HG03039 (cell line): ENCODE measurements around the gene MAFG.

ENCODE experiments used
- ATAC-seq: cut with Tn5 transposase; IDR thresholded peaks from one replicate; pipeline ENCODE4 v1.9.1; 2021; ENCODE audit warnings: mild to moderate bottlenecking, moderate library complexity; ENCODE audit not compliant: unreplicated experiment

The MAFG gene

DNA sequence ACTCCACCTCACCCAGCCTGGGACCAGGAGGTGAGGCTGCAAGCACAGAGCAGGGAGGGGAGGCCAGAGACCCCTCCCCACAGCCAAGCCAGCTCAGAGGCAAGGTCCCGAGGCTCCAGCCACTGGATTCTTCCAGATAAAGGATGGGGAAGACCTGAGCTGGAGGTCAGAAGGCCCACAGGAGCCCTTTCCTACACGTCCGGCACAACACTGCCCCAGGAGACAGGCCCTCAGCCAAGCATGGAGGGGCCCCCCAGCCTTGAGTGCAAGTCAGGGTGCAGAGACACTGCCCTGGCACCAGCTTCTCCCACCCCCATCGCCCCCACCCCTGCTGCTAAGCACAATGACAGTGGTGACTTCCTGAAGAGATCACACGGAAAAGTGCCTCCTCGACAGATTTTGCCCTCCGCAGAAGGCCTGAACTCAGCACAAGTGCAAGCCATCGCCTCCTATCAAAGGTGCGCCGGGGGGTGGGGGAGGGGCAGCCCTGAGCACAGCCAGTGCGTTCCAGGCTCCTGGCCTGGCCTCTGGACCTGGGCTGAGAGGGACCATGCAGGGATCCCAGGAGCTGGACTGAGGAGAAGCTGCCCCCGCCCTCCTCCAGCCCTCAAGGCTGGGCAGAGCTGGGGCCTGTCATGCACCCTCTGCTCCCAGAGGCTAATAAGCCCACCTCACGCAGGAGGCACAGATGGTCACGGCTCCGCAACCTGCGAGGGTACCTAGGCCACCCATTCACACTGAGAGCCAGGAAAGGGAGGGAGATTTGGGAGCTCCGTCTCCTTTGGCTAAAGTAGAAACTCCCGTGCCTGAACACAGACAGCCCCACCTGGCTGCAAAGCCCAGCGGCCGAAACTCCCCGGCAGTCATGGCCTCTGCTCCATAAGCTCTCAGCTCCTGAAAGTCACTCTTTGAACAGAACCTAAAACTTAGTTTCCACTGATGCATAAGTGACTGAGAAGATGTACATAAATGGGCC is 2.7 kb downstream of the MAFG start:
- ATAC-seq = no peak

DNA sequence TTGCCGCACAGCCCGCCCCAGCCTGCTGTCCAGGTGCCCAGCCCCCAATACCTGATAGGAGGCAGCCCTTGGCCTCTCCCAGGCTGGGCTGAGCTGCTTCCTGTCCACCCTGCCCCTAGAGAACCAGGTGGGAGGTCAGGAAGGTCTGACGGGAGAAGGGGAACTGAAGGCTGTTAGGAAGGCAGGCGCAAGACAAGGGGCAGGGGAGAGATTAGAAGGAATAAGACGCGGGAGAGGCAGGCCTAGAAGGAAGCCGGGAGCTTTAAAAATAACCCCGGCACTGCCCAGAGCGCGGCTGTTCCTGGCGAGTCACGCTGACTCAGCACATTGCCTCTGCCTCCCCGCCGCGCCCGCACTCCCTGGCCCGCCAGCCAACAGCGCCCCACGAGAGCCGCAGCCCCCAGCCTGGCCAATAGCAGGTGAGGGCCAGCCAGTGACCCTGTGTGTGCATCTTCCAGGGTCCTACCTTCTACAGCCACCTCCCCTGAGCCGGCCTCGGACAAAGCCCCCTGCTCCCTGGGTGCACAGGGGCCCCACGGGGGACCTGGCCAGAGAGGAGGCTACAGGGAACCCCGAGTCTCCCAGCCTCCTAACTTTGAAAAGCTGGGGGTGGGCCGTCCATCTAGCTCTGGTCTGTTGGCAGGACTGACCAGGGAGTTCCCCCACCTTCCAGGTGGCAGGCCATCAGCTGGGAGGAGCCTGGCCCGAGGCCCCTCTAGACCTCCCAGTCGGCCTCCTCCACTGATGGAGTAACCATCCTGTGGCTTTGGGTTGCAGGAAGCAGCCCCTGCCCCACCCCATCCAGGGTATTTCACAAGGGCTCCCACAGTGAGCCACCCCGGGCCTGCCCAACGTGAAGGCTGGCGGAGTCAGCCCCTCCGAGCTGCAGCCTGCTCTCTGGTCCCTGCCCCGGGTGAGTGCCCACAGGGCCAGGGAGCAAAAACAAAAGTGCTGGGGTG is 4.0 kb downstream of the MAFG start:
- no peak for ATAC-seq

DNA sequence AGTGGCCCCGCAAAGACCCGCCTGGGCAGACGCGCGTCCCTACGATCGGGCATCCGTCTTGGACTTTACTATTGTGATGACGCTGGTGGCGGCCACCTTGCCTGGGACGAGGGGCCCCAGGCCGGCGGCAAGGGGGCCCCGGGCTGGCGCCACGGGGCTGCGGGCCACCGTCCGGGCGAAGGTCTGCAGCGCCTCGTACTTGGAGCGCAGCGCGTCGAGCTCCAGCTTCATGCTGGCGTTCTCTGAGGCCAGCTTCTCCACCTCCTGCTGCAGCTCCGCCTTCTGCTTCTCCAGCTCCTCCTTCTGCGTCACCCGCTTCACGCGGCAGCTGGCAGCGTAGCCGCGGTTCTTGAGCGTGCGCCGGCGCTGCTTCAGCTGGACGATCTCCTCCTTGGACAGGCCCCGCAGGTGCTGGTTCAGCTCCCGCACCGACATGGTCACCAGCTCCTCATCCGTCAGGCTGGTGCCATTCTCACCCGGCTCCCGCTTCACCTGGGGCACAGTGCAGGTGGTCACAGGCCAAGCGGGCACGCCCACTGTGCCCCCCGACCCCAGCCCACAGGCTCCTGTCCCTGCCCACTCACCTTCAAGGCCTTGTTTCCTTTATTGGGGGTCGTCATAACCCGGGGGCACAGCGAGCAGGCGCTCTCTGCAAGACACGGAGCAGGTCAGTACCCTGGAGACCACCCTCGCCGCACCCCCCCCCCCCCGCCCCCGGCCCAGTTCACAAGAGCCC is 4.8 kb downstream of the MAFG start:
- ATAC-seq = no peak

DNA sequence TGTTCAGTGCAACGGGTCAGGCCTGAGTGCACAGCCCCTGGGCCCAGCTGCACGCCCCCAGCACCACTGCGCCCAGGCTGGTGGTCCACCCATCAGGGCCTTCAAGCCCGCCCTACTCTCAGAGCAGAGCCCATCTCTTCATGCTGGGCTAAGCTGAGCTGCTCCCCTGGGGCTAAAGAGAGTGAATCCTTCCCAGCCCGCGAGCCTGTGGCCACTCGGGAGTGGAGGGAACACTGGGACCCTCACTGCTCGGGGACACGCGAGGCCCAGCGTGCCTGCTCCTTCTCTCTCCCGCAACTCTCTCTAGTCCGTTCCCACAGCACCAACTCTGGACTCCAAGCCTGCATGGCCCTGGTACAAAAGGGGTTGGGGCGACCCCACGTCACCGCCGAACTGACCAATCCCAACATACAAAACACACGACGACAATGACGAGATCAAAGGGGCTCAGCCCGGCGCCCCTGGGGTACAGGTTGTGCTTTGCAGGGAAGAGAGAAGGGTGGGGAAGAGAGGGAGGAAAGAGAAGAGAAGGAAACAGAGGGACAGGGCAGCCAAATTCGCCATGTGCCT is 5.5 kb downstream of the MAFG start:
- no peak for ATAC-seq

DNA sequence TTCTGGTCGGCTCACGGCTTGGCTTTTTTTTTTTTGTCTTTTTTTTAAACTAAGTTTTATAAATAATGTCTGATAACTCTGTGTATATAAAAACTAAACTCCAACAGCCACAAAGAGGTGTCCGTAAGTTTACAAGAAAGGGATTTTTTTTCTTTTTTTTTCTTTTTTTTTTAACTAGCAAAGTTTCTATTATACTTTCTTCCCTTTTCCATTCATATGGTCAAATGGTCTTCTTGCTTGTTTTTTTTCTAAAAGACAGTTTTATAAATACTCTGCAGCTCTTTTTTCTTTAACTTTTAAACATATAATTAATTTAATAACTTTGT is 6.0 kb downstream of the MAFG start:
- no peak for ATAC-seq

DNA sequence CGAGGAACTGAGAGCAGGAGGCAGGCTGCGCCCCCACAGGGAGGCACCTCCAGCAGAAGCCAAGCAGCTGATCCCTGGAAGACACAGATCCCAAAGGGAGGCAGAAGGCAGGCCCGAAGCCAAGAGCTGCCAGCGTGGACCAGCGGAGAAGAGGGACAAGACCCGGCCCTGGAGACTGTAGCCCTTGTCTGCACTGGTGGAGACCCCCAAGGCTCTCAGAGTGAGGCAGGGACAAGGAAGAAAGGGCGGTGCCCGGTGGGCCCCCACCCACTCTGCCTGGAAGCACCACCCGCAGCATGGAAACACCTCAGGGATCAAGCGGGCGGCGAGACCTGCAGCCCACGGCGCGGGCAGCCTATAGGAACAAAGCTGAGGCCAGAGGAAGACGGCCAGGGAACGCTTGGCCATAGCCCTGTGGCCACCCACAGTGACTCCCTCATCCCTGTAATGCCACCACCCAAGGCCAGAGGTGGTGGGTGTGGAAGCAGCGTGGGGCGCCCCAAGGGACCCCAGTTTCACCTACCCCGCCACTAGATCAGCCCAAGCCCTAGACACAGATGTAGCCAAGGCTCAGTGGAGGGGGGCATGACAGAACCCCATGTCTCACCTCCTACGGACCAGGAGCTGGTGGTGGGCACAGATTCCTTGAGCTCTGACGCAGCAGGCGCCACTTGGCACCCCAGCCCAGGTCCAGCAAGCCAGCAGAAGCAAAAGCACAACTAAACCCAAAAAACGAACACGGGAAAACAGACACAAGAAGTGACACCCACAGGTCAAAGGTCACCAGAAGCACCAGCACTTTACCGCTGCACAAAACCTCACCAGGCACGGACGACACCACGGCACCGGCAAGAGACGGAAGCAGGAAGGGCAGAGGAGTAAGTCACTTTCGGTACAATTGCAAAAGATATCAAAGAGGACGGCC is 6.7 kb downstream of the MAFG start:
- no peak for ATAC-seq

DNA sequence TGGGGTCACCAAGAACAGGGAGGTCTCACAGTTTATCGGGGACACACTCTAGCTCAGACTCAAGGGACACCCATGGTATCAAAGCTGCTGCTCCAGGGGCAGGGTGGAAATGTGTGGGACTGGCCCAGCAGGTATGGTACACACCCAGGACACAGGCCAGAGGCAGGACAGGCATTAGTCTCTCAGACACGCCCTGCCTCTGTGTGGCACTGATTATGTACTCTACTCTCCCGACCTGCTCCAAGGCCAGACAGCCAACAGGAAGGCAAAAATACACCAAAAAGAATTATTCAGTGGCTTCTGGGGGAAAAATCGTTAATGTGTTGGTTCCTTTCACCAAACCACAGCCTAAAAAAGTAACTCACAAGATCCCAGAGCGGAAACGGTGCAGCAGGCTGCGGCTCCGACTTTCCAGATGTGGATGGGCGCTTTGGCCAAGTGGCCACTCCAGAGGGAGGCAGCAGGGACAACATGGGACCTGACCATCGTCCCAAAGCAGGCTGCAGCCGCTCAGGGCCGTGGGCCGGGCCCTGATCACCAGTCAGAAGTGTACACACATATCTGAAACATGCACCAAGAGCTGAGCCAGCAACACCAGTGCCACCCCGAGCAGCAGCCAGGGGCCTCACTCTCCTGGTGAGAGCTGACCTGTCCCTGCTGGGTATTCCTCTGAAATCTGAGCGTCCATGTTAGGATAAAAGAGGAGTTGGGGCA is 8.5 kb downstream of the MAFG start:
- ATAC-seq = no peak

DNA sequence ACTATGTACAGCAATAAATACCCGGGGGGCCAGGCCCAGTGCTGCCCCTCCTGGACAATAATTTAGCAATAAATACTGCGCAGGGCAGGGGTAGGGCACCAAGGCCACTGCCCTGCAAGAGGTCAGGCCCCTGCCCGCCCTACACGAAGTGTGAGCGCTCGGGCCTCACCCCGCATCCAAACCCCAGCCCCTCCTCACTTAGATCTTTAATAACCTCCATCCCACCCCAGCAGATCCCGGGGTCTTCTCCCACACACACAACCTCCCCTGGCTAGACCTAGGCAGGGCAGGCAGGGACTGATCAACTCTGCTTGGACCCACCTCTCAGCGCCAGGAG is 9.2 kb downstream of the MAFG start:
- ATAC-seq = peak; percentile 10

DNA sequence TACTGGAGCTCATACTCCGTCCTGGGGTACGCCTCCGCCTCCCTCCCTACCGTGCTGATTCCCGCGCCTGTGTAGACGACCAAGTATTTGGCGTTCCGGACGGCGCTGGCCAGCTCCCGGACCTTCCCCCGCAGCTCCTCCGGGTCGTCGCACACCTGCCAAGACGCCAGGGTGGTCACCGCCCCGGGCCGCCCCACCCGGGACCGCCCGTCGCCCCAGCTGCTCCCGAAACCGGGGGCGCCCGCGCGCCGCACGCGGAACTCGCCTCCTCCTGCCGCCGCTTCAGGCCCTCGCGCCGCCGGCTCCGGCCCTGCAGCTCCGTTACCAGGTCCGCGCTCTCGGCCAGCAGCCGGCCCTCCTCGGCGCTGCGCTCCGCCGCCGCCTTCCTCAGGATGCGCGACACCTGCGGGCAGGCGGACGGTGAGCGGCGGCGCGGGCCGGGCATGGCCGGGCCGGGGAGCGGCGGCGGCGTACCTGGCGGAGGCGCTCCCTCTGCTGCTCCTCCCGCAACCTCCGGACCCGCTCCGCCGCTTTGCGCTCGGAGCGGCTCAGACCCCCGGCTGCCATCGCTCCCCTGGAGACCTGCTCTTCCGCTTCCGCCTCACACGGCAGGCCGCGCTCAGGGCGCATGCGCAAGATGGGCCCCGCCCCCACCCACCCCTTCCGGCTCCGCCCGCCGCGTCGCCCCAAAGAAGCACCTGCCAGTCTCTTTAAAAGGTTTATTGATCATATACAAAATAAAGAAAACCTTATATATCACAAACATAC is 9.8 kb downstream of the MAFG start, which contains the start of gene SIRT7:
SIRT7 (minus strand) TSS at position 612 of the 768 bp plus-strand sequence; CDS start at position 567, 45 bp downstream.
- peak; percentile 46 for ATAC-seq

DNA sequence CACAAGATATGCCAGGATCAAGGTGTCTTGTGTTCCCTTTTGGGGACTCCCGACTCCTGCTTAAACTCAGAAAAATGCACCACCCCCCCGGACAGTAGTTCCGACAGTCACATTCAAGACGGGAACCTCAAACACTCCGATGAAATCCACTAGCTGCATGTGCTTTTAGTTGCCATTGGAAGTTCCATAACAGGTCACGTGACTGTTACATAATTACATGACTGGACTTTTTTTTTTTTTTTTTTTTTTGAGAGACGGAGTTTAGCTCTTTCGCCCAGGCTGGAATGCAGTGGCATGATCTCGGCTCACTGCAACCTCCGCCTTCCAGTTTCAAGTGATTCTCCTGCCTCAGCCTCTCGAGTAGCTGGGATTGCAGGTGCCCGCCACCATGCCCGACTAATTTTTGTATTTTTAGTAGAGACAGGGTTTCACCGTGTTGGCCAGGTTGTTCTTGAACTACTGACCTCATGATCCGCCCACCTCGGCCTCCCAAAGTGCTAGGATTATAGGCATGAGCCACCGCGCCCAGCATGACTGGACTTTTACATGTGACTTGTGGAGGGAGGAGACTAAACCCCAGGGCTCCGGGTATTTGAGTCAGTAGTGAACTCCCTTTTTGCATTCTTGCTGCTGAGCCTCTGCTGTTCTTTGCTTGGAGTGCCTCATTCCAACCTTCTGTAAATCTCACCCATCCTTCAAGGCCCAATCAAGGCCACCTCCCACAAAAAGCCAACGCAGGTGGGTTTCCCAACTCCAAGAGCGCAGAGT is 11.1 kb downstream of the MAFG start:
- ATAC-seq = no peak

DNA sequence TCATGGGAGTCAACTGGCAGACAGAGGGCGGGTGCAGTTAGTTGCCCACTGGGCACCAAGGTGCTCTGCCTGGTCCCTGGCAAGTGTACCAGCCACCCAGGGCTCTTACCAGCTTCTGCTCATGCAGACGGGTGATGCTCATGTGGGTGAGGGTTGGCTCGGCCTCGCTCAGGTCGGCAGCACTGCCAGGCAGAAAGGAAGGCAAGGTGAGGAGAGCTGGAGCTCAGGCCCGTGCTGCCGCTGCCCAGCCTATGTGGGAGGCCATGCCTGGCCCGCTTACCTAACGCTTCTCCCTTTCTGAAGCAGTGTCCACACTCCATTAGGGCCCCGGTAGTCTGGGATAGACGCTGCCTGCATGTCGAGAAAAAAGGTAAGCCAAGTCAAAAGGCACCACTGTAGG is 12.2 kb downstream of the MAFG start:
- no peak for ATAC-seq

DNA sequence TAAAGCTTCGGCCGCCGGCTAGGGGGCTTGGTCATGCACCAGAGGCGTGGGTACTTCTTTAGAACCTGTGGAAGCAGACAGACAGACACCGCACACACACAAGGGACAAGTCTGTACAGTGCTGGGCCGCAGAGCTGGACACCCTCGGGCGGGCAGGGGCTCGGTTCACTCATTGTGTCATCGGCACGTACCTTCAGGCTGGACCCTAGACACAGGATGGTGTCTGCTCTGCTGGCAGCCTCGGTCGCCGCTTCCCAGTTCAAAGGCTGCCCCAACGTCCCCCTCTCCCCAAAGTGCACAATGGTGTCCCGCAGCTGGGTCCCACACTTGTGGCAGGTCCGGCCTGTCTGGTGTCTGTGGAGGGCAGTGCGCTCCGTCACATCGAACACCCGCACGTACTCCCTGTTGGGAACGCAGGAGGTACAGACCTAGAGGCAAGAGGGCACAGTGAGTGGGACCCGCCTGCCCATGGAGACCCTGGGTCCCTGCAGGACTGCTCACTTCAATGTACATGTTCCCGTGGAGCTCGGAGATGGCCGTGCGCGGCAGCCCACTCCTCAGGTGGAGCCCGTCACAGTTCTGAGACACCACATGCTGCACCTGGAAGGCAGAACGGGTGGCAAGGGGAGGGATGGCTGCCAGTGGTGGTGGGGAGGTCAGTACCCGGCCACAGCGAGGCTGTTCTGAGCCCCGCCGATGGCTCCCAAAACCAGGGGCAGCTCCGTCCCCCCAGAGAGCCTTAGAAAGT is 13.3 kb downstream of the MAFG start:
- no peak for ATAC-seq

DNA sequence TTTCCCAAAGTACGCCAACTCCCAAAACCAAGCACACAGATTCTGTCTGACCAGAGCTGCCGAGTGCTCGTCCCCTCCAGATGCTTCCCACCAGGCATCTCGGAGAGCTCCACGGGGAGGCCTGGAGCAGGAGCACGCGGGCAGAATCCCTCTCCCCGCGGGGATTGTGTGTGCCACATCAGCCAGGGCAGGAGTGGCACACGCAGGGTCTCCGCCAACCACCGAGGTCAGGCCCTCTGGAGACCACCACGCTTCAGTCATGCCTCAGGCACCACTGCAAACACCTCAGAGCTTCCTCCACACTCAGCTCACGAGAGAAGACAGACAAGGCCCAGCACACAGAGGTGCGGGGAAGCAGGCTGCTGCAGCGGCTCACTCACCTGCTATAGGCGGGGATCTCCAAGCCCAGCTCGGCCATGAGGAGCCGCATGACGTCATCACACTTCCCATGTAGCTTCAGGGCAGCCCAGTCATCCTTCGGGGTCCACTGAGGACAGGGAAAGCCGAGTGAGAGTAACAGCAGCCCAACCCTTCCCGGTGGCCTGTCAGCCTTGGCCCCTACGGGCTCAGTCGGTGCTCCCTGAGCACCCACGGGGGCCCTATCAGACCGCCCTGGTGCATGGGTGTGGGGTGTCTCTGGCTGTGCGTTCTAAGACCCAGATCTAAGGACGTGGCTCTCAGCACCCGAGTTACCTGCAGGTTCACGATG is 14.0 kb downstream of the MAFG start:
- ATAC-seq = no peak

DNA sequence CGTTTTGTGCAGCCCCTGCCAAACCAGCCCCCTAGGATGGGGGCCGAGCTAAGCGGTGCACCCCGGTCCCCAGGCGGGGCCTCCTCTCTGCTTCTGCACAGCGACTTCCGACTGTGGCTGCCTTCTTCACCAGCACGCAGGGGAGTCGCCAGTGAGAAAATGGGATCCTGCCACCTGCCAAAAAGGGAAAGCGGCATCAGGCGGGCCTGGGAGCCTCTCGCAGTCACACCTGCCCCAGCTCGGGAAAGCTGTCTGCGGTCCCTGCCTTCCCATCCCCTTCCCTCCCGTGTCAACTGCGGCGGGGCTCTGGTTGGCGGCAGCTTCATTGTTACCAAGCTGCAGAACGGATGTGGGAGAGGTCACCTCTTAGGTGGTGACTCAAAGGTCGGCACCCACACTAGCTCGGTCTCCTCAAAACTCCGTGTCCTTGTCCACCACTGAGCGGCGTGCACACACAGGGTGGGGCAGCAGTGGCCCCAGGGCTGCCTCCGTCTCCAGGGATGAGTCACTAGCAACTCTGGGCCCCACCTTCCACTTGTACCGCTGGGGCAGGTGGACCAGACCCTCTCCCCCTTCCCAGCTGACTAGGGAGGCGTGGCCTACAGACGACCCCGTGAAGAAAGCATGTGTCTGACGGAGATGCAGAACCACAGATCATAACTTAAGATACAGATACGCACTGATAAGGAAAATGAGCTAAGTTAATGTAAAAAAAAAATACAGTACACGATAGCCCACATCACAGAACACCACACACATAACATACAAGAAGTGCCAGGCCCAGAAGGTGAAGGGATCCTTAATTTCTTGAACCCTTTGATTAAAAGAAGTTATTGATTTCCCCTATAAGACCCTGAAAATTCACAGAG is 14.9 kb downstream of the MAFG start:
- no peak for ATAC-seq

DNA sequence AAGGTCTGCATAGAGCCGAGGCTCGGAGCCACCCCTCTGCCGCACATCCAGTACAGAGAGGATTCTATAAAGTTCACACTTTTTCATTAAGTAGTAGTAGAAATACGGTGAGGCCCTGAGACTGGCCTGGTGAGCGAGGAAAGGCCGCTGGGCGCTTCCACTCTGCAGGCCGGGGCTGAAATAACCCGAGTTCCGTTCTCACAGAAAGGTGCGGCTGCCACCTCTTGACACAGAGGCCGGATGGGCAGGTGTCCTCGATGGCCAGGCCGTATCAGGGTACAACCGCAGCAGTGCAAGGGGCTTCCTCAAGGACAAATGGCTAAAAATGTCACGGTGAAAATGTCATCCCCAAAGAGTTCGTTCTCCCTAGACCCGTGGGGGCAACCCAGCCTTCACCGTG is 15.6 kb downstream of the MAFG start:
- no peak for ATAC-seq
